Uterus (tissue), 2 donors: ENCODE results near the gene KLHL21.

Source experiments
- CTCF ChIP-seq, 4 experiments: fragments of 200-600 bp in 2 of 4; fragments of 450-650 bp in 2 of 4; sonication (generic) in 2 of 4; IDR thresholded peaks; one replicate each; pipeline ENCODE4 v1.5.1; 2016 to 2019; ENCODE audit warnings: antibody characterized with exemption in 4 of 4, mild to moderate bottlenecking in 2 of 4, moderate library complexity in 1 of 4
- POLR2A ChIP-seq, 2 donors: fragments of 450-650 bp; IDR thresholded peaks; one replicate each; pipeline ENCODE4 v1.6.1; 2016; ENCODE audit warnings: antibody characterized with exemption in 2 of 2, mild to moderate bottlenecking in 1 of 2, moderate library complexity in 1 of 2

- TF ChIP-seq CTCF (IDR thresholded peaks at IDR 0.05) (no peak), POLR2A (IDR thresholded peaks at IDR 0.05) (no peak)
These were observed 45.9 kb upstream of the KLHL21 start for GRCh38 chr1:6648556-6648955.
